Raji (cell line): ENCODE results near the gene FSIP2.

Experiments
- POLR2A ChIP-seq: IDR thresholded peaks from 2 replicates; pipeline ENCODE4 v1.6.1; 2011; ENCODE audit warnings: low read depth, low read length, control low read depth; ENCODE audit not compliant: insufficient read depth

FSIP2 gene

GRCh38 chr2:185862657-185863398 is 124.2 kb downstream of the FSIP2 start:
- no peak for TF ChIP-seq POLR2A

- TF ChIP-seq POLR2A = no peak
Measured at GRCh38 chr2:185875136-185875931, 136.7 kb downstream of the FSIP2 start.

- no peak for TF ChIP-seq POLR2A
Measured at GRCh38 chr2:185876234-185876633, 137.6 kb downstream of the FSIP2 start.

GRCh38 chr2:185880396-185880795 is 141.8 kb downstream of the FSIP2 start:
- TF ChIP-seq POLR2A = no peak
